Panc1 (cell line): Measurements from ENCODE around the gene ENTHD1. TPM values are rescaled to one million over a fixed set of nuclear protein-coding genes. Genes with fewer than 3 reads are reported as not detected.

Experiments
- ATAC-seq: fragments of 200-7000 bp; cut with Tn5 transposase; 2 replicates; pipeline ENCODE4 v1.9.1; 2020; ENCODE audit warnings: mild to moderate bottlenecking, moderate library complexity
- BruUV-seq: library from RNA; stranded (reverse); fragments of 400-500 nt; replicated peaks from 2 replicates; lab custom pipeline; 2021; lab: Mats Ljungman, UMichigan
- CTCF ChIA-PET: fragments of 300-600 bp; sonication (Branson Sonifier 250); formaldehyde crosslinking; loops from one replicate; lab custom pipeline; 2022; ENCODE audit warnings: antibody characterized with exemption; lab: Charles Lee
- POLR2A ChIA-PET: fragments of 300-600 bp; sonication (Branson Sonifier 250); formaldehyde crosslinking; loops from one replicate; lab custom pipeline; 2022; ENCODE audit warnings: antibody characterized with exemption; lab: Charles Lee
- DNase-seq: peaks from one replicate; pipeline ENCODE4 v3.0.0-alpha.2; 2010; ENCODE audit warnings: low read depth, low spot score
- H3K27ac ChIP-seq: 2 replicates; pipeline ENCODE4 v1.5.1; 2011; ENCODE audit warnings: mild to moderate bottlenecking, low read length, inconsistent platforms
- H3K27me3 ChIP-seq: fragments of 200-500 bp; sonication (Bioruptor generic); 2 replicates; pipeline ENCODE4 v1.6.0; 2014; ENCODE audit warnings: low read length, inconsistent platforms; ENCODE audit not compliant: control insufficient read depth, insufficient read depth
- H3K36me3 ChIP-seq: fragments of 200-500 bp; sonication (Bioruptor generic); 2 replicates; pipeline ENCODE4 v1.5.1; 2014; ENCODE audit warnings: inconsistent platforms, mild to moderate bottlenecking, low read length, moderate library complexity; ENCODE audit not compliant: control insufficient read depth, insufficient read depth
- H3K4me1 ChIP-seq: 2 replicates; pipeline ENCODE4 v1.5.1; 2011; ENCODE audit warnings: inconsistent platforms, mild to moderate bottlenecking, low read length, moderate library complexity; ENCODE audit not compliant: control insufficient read depth, insufficient read depth
- H3K4me3 ChIP-seq, 2 experiments: 2 replicates each; pipeline ENCODE4 v1.5.1; 2011 to 2012; ENCODE audit warnings: low read depth in 2 of 2, low read length in 2 of 2, mild to moderate bottlenecking in 2 of 2, inconsistent platforms in 1 of 2, moderate library complexity in 1 of 2
- H3K9me3 ChIP-seq: fragments of 200-500 bp; sonication (Bioruptor generic); 2 replicates; pipeline ENCODE4 v1.5.1; 2014; ENCODE audit warnings: low read depth, mild to moderate bottlenecking, inconsistent platforms, low read length, moderate library complexity; ENCODE audit not compliant: control insufficient read depth, insufficient read depth
- CTCF ChIP-seq: fragments of 450-650 bp; IDR thresholded peaks from 2 replicates; pipeline ENCODE4 v1.5.1; 2017; ENCODE audit warnings: mild to moderate bottlenecking
- POLR2AphosphoS5 ChIP-seq: IDR thresholded peaks from 2 replicates; pipeline ENCODE4 v1.6.1; 2012; ENCODE audit warnings: mild to moderate bottlenecking, low read depth, low read length, moderate library complexity
- REST ChIP-seq, 2 experiments: IDR thresholded peaks; 2 replicates each; pipeline ENCODE4 v1.6.1; 2011 to 2012; ENCODE audit warnings: low read depth in 2 of 2, control low read depth in 1 of 2, low read length in 1 of 2, mild to moderate bottlenecking in 1 of 2, moderate library complexity in 1 of 2; ENCODE audit not compliant: insufficient read depth in 1 of 2
- SIN3A ChIP-seq: IDR thresholded peaks from 2 replicates; pipeline ENCODE4 v1.6.1; 2012; ENCODE audit warnings: low read depth, mild to moderate bottlenecking, low read length, moderate library complexity, borderline replicate concordance; ENCODE audit not compliant: insufficient read depth
- TCF7L2 ChIP-seq: IDR thresholded peaks from 2 replicates; pipeline ENCODE4 v1.6.1; 2011; ENCODE audit warnings: mild to moderate bottlenecking, low read depth, low read length, inconsistent platforms
- in situ Hi-C: cut with HindIII; loops from 2 replicates; pipeline ENCODE4 v1.10.0; 2016; ENCODE audit warnings: low sequenced_read_pairs, low pct_unique_long_range_greater_than_20kb
- intact Hi-C: fragments of 100-400 bp; cut with micrococcal nuclease; formaldehyde crosslinking; loops from one replicate; pipeline ENCODE4 v1.10.0; 2022; ENCODE audit not compliant: unreplicated experiment
- total RNA-seq: library from RNA; stranded (reverse); gene quantifications from one replicate; pipeline ENCODE4 v1.2.1, GENCODE V29; 2021; ENCODE audit not compliant: unreplicated experiment

ENTHD1 gene
- total RNA-seq, 1 experiment from 2014 or later: not detected

GRCh38 chr22:39773976-39774539, 119.5 kb downstream of the ENTHD1 start:
- DNase-seq: no peak
- H3K36me3 ChIP-seq: no peaks in the 10 kb centered on the region
- no peak overlapping the region for H3K27ac ChIP-seq
- ChIA-PET POLR2A (no interaction called here), CTCF (no interaction called here)
- no peak for ATAC-seq
- in situ Hi-C loops (no loop called here), intact Hi-C loops (no loop called here)
- H3K4me1 ChIP-seq: no peaks in the 10 kb centered on the region
- H3K27me3 ChIP-seq: peaks cover 4% of the 10 kb centered on the region; the same call in 1 of the 2 replicates
- BruUV-seq: no TSS peak
- H3K4me3 ChIP-seq: no peak overlapping the region
- no peaks in the 10 kb centered on the region for H3K9me3 ChIP-seq
- no peak for TF ChIP-seq POLR2AphosphoS5

- peaks cover 4% of the 10 kb centered on the region; the same call in 1 of the 2 replicates for H3K27me3 ChIP-seq
- no peak for ATAC-seq
Observed at GRCh38 chr22:39773503-39773902, 120.1 kb downstream of the ENTHD1 start.

More at GRCh38 chr22:39773503-39773902, 120.1 kb downstream of the ENTHD1 start:
- no peaks in the 10 kb centered on the region for H3K9me3 ChIP-seq
- H3K4me3 ChIP-seq: no peak overlapping the region
- in situ Hi-C loops: no loop called here
- TF ChIP-seq REST (IDR thresholded peaks at IDR 0.05; ENCODE audit: insufficient read depth in 1 of 2, low read depth in 2 of 2, low read length in 1 of 2): no peak
- no peak for TF ChIP-seq TCF7L2
- no peak for TF ChIP-seq POLR2AphosphoS5
- no peak for TF ChIP-seq CTCF
- TF ChIP-seq SIN3A: no peak
- H3K27ac ChIP-seq: no peak overlapping the region
- no TSS peak for BruUV-seq
- H3K36me3 ChIP-seq: no peaks in the 10 kb centered on the region
- ChIA-PET CTCF (no interaction called here), POLR2A (no interaction called here)
- DNase-seq: no peak
- no peaks in the 10 kb centered on the region for H3K4me1 ChIP-seq
- intact Hi-C loops: no loop called here
